ENCODE measurements around the gene HDAC7.

The HDAC7 gene

DNA sequence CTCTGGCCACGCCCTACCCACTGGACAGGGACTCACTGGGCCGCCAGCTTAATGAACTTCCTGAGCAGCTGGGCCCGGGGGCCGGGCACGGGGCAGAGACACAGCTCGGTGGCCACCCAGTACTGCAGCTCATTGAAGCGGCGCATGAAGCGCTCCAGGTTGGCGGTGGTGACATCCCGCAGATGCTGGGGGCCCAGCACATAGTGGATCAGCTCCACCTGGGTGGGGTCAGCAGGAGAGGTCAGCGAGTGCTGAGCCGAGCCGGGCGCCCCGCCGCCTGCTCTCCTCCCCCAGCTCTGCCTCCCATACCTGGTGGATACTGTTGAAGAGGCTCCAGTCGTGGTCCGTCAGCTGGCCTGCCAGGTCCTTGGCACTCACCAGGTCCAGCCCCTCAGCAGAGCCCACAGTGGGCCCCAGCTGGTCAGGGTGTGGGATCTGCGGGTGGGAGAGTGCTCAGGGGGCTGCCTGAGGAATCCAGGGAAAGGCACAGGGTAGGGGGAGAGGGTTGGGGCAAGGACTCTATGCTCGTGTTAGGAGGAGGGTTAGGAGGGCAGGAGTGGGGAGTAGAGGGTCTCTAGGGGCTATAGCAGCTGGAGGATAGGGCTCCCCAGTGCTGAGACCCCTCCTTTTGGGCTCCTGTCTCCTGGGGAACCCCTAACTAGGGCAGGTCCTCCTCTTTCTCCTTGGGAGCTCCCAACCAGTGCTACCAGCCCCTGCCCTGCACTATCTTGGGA lies 78.9 kb downstream of the HDAC7 start:
- TF ChIP-seq, protein P1, sequence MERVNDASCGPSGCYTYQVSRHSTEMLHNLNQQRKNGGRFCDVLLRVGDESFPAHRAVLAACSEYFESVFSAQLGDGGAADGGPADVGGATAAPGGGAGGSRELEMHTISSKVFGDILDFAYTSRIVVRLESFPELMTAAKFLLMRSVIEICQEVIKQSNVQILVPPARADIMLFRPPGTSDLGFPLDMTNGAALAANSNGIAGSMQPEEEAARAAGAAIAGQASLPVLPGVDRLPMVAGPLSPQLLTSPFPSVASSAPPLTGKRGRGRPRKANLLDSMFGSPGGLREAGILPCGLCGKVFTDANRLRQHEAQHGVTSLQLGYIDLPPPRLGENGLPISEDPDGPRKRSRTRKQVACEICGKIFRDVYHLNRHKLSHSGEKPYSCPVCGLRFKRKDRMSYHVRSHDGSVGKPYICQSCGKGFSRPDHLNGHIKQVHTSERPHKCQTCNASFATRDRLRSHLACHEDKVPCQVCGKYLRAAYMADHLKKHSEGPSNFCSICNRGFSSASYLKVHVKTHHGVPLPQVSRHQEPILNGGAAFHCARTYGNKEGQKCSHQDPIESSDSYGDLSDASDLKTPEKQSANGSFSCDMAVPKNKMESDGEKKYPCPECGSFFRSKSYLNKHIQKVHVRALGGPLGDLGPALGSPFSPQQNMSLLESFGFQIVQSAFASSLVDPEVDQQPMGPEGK (CRISPR knock-in tag; IDR thresholded peaks at IDR 0.05; ENCODE audit: borderline replicate concordance), result no peak
- ATAC-seq, result no peak; the same call in 1 of the 3 replicates

DNA sequence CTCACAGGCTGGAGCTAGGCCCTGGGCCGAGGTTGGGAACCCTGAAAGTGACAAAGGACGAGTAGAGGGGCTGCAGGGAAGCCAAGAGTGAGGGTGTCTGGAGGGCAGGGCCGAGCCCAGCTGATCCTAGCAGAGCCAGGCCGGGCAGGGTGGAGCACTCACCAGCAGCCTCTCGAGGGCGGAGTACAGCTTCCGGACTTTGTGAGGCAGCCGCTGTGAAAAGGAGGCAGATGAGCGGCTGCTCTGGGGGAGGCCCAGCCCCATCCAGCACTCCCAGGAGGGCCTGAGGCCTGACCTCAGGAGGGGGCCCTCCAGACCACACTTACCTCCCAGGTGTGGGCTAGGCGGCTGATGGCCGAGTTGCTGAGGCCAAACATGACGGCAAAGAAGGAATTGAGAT lies 79.7 kb downstream of the HDAC7 start:
- no peak for ATAC-seq
- TF ChIP-seq GLIS3 (CRISPR knock-in tag; IDR thresholded peaks at IDR 0.05) (no peak), ISL1 (CRISPR knock-in tag; IDR thresholded peaks at IDR 0.05) (no peak)

DNA sequence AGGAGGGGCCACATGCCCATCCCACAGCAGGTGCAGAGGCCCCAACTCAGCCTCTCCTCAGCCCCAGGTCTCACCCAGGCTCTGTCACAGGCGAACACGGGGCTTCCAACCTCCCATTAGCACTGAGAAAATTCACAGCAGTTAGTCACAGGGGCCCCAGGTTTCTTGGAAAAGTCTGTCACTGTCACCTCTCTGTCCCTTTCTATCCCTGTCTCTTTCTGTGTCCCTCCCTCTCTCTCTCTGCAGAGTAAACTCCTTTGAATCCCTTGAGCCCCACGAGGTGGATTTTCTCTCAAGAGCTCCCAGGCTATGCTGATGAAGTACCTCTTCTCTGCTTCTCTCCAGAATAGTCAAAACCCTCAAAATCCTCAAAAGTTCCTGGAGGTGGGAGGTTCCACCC lies 80.4 kb downstream of the HDAC7 start:
- ATAC-seq, result no peak
- no peak for TF ChIP-seq ZC3H10 (CRISPR knock-in tag; IDR thresholded peaks at IDR 0.05)
- TF ChIP-seq, protein P2, sequence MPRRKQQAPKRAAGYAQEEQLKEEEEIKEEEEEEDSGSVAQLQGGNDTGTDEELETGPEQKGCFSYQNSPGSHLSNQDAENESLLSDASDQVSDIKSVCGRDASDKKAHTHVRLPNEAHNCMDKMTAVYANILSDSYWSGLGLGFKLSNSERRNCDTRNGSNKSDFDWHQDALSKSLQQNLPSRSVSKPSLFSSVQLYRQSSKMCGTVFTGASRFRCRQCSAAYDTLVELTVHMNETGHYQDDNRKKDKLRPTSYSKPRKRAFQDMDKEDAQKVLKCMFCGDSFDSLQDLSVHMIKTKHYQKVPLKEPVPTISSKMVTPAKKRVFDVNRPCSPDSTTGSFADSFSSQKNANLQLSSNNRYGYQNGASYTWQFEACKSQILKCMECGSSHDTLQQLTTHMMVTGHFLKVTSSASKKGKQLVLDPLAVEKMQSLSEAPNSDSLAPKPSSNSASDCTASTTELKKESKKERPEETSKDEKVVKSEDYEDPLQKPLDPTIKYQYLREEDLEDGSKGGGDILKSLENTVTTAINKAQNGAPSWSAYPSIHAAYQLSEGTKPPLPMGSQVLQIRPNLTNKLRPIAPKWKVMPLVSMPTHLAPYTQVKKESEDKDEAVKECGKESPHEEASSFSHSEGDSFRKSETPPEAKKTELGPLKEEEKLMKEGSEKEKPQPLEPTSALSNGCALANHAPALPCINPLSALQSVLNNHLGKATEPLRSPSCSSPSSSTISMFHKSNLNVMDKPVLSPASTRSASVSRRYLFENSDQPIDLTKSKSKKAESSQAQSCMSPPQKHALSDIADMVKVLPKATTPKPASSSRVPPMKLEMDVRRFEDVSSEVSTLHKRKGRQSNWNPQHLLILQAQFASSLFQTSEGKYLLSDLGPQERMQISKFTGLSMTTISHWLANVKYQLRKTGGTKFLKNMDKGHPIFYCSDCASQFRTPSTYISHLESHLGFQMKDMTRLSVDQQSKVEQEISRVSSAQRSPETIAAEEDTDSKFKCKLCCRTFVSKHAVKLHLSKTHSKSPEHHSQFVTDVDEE (CRISPR knock-in tag; IDR thresholded peaks at IDR 0.05), result no peak
- no peak for TF ChIP-seq ZNF565 (CRISPR knock-in tag; conservative IDR thresholded peaks at IDR 0.05; ENCODE audit: low read depth)
- no peak for TF ChIP-seq TCF4 (CRISPR knock-in tag; IDR thresholded peaks at IDR 0.05; ENCODE audit: borderline replicate concordance)
- no peak for TF ChIP-seq BACH2 (CRISPR knock-in tag; IDR thresholded peaks at IDR 0.05; ENCODE audit: borderline replicate concordance)
- TF ChIP-seq ZFP3 (CRISPR knock-in tag; IDR thresholded peaks at IDR 0.05), result no peak
- TF ChIP-seq ZNF8 (CRISPR knock-in tag; IDR thresholded peaks at IDR 0.05), result no peak
- no peak for TF ChIP-seq PPARA (CRISPR knock-in tag; IDR thresholded peaks at IDR 0.05; ENCODE audit: borderline replicate concordance)
- TF ChIP-seq SNAI2 (CRISPR knock-in tag; IDR thresholded peaks at IDR 0.05), result no peak
- TF ChIP-seq, protein P3, sequence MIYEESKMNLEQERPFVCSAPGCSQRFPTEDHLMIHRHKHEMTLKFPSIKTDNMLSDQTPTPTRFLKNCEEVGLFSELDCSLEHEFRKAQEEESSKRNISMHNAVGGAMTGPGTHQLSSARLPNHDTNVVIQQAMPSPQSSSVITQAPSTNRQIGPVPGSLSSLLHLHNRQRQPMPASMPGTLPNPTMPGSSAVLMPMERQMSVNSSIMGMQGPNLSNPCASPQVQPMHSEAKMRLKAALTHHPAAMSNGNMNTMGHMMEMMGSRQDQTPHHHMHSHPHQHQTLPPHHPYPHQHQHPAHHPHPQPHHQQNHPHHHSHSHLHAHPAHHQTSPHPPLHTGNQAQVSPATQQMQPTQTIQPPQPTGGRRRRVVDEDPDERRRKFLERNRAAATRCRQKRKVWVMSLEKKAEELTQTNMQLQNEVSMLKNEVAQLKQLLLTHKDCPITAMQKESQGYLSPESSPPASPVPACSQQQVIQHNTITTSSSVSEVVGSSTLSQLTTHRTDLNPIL (CRISPR knock-in tag; IDR thresholded peaks at IDR 0.05; ENCODE audit: low read depth), result no peak
- TF ChIP-seq TOX (CRISPR knock-in tag; IDR thresholded peaks at IDR 0.05; ENCODE audit: borderline replicate concordance), result no peak
- TF ChIP-seq, protein P4, sequence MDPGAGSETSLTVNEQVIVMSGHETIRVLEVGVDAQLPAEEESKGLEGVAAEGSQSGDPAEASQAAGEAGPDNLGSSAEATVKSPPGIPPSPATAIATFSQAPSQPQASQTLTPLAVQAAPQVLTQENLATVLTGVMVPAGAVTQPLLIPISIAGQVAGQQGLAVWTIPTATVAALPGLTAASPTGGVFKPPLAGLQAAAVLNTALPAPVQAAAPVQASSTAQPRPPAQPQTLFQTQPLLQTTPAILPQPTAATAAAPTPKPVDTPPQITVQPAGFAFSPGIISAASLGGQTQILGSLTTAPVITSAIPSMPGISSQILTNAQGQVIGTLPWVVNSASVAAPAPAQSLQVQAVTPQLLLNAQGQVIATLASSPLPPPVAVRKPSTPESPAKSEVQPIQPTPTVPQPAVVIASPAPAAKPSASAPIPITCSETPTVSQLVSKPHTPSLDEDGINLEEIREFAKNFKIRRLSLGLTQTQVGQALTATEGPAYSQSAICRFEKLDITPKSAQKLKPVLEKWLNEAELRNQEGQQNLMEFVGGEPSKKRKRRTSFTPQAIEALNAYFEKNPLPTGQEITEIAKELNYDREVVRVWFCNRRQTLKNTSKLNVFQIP (CRISPR knock-in tag; IDR thresholded peaks at IDR 0.05; ENCODE audit: borderline replicate concordance, low read depth), result no peak

DNA sequence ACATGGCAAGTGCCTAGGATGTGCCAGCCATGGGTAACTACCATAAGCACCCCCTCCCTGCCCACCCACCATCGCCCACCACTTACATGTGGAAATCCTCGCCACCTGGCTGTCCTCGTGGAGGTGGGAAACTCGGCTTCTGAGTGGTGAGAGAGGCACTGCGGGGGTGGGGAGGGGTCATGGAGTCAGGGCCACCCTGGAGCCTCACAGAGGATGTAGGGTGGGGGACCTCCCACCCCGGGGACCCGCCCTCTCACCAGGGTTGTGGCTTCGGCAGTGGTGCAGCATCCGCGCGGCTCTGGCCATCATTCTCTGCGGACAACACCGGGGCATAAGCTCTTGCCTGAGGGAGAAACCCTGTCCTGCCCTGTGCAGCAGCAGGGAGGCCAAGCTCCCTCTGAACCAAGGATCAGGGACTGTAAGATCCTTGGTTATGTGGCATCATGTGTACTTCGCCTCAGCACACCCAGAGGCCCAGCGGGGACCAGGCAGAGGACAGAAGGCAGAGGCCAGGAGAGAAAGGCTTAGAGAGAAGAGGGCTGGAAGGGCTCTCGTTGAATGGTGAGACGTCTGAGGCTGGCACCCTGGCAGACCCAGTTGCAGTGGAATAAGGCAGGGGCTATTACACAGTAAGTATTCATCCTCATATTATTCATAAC lies 81.6 kb downstream of the HDAC7 start:
- no peak for ATAC-seq

More for the DNA sequence above, 81.6 kb downstream of the HDAC7 start:
- no peak for TF ChIP-seq RARB (CRISPR knock-in tag; IDR thresholded peaks at IDR 0.05)
- TF ChIP-seq ZNF8 (CRISPR knock-in tag; IDR thresholded peaks at IDR 0.05), result no peak
- TF ChIP-seq, protein P5, sequence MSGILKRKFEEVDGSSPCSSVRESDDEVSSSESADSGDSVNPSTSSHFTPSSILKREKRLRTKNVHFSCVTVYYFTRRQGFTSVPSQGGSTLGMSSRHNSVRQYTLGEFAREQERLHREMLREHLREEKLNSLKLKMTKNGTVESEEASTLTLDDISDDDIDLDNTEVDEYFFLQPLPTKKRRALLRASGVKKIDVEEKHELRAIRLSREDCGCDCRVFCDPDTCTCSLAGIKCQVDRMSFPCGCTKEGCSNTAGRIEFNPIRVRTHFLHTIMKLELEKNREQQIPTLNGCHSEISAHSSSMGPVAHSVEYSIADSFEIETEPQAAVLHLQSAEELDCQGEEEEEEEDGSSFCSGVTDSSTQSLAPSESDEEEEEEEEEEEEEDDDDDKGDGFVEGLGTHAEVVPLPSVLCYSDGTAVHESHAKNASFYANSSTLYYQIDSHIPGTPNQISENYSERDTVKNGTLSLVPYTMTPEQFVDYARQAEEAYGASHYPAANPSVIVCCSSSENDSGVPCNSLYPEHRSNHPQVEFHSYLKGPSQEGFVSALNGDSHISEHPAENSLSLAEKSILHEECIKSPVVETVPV (CRISPR knock-in tag; IDR thresholded peaks at IDR 0.05), result no peak
- no peak for TF ChIP-seq SNAI2 (CRISPR knock-in tag; IDR thresholded peaks at IDR 0.05)
- no peak for TF ChIP-seq ISL1 (CRISPR knock-in tag; IDR thresholded peaks at IDR 0.05)
- no peak for TF ChIP-seq ARNTL (CRISPR knock-in tag; IDR thresholded peaks at IDR 0.05; ENCODE audit: borderline replicate concordance, low read depth)
